ENCODE results near the gene LDHB. TPM values are rescaled to one million over a fixed set of nuclear protein-coding genes. Genes with fewer than 3 reads are reported as not detected.
A peak's percentile ranks its signal among the peaks of the same experiment; 100 is the strongest.
"Not testable (repeated sequence)": the region's sequence is repeated elsewhere in the genome, so short reads cannot be mapped to it uniquely, and the experiment has no call there.

The LDHB gene
- total RNA-seq, 1 donor from 2014 or later: 381 TPM

GRCh38 chr12:21661396-21662093 is 3.9 kb upstream of the LDHB start:
- not testable (repeated sequence) for DNase-seq

DNA sequence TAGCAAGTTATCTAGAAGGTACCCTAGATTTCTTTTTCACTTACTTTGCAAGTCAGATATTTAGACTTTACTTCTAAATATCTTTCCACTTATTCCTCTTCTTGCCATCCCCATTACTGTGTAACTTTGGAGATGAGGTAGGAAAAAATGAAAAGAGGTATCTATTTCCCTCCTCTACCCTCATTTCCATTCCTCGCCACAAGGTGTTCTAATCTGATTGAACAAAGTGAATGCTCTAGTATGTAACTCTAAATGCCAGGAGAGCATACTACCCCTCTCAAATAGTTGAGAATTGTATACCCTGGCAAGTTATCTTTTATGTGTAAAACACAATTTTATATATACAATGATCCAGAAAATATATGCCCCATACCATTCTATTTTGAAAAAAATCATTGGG is 1.7 kb upstream of the LDHB start:
- DNase-seq: no peak

GRCh38 chr12:21656905-21657325 is 727 bp downstream of the LDHB start:
- DNase-seq: peak; percentile 62

GRCh38 chr12:21655591-21655990 is 2.1 kb downstream of the LDHB start:
- DNase-seq: no peak

DNA sequence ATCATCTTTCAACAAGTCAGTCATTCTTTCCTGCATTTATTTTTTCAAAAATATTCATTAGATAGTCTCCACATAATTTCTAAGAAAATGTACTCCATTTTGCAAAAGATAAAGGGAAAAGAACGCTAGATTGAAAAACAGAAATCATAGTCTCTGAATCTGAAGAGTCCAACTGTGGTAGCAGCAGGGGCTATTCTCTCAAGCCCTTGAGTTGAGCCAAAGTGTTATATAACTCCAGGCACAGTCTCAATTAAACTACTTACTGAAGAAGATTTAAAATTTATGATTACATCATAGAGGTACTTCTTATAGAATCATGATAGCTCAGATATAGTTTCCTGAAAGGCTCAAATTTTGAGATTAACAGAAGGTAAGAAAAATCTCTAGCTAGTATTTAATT is 5.8 kb downstream of the LDHB start:
- no peak for DNase-seq

DNA sequence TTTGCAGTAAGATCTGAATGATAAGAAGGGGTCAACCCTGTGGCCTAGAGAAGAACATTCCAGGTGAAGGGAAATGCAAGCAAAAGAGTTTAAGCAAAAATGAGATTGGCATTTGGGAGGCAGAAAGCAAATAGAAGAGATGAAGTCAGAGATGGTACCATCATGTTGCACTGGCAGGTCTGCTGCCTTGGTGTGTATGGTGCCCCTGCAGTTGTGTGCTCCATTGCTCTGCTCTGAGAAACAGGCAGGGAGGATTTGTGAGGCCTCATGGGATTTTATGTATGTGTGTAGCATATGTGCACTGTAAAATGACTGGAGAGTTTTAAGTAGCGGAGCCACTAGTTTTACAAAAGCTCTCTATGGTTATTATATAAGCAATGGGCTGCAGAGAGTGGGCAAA is 6.6 kb downstream of the LDHB start:
- DNase-seq: no peak

- DNase-seq: no peak
These were observed 8.6 kb downstream of the LDHB start for GRCh38 chr12:21649034-21649433.

DNA sequence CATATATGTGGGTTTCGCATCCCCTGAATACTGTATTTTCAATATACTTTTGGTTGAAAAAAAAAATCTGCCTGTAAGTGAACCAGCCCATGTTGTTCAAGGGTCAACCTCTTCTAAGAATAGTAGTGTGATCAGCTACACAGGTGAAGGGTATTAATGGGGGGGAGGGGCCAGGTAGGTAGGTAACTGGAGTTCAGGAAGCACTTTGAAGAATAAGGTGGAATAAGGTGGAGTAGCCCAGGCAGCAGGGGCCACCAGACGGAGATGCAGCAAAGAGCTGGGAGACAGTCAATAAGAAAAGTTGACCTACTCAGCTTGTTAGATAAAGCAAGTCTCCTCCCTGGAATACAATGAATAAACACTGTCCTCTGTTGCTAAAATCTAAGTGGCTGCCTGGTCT is 9.3 kb downstream of the LDHB start:
- DNase-seq: no peak

GRCh38 chr12:21647179-21647578 is 10.5 kb downstream of the LDHB start:
- no peak for DNase-seq

GRCh38 chr12:21645041-21645500 is 12.6 kb downstream of the LDHB start:
- DNase-seq: not testable (repeated sequence)

DNA sequence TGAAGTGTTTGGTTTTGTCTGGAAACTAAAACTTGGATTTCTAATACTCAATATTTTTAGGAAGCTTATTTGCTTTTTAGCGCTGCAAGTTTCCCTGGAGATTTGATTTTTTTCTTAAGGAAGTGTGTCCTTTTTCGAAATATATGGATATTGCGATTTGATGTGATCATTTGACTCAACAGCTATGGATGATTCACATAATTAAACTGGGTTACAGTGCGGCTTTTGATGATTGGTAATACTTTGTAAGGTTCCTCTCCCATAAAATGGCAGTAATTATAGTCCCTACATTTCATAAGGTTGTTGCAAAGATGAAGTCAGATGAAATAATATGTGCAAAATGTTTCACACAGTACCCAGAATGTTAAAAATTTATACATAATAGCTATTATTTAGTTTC is 13.1 kb downstream of the LDHB start:
- no peak for DNase-seq

DNA sequence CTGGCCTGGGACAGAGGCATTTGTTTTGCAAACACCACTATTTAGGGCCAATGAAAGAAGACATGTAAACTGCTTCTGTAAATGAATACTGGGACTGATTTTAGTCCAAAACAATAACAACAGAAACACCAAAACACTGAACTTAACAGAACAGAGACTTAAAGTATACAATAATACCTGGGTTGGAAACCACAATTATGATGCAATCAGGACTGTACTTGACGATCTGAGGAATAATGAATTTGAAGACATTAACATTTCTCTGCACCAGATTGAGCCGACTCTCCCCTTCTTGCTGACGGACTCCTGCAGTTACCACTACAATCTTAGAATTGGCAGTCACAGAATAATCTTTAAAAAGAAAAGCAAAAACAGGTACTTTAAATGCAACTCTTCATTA is 13.9 kb downstream of the LDHB start:
- DNase-seq: no peak

DNA sequence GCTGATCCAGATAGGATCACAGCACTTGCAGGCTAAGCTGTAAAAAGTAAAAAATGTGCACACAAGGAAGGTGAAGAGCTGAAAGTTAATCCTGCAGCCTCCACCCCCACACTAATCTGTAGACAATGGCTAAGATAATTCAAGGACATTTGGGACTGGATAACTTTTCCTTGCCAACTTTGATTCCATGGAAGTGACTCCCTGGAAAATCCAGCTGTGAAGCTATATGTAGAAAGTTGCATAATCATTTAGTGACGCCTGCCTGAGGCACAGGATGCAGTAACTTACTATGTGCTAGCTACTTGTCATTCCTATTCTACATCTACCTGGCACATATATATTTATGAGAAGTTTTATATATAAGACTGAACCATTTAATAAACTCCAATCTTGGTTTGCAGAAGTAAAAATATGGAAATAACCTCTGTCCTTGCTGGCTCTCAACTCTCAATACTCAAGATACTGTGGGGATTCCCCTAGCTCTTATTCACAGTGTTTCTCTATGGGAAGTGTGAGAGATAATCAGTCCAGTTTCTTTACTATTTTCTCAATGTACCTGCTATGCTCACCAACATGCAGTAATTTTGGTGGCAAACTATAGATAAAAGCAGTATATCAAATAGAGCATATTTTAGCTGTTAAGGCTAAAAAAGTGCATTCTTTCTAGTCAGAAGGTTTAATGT is 14.8 kb downstream of the LDHB start:
- DNase-seq: no peak

GRCh38 chr12:21638054-21638891 is 19.4 kb downstream of the LDHB start:
- DNase-seq: no peak

DNA sequence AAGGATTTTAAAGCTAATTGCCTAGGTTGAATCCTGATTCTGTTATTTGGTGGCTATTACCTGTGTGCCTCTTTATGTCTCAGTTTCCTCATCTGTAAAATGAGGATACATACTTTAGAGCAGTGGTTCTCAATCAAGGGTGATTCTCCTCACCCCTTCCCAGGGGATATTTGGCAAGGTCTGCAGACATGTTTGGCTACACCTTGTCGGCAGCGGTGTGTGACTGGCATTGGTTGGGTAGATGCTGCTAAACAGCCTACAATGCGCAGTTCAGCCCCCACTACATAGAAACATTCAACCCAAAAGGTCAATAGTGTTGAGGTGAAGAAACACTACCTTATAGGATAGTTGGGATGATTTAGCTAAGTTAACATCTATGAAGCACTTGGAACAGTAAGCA is 23.4 kb downstream of the LDHB start:
- DNase-seq: no peak

GRCh38 chr12:21631367-21631766 is 26.3 kb downstream of the LDHB start:
- no peak for DNase-seq

- no peak for DNase-seq
These were observed 29.7 kb downstream of the LDHB start for GRCh38 chr12:21627924-21628323.

GRCh38 chr12:21618566-21618965 is 39.1 kb downstream of the LDHB start:
- DNase-seq: no peak

DNA sequence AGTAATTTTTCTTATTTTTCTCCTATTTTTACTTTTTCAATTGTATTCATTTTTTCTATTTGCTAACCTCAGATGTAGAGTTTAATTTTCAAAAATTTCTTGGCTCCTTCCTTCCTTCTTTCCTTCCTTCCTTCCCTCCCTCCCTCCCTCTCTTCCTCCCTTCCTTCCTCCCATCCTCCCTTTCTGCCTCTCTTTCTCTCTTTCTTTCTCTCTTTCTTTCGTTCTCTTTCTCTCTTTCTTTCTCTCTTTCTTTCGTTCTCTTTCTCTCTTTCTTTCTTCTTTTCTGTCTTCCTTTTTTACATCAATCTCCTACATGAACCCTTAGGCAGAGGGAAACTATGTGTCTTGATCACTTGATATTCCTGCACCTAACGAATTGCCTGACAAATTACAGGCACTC is 40.6 kb downstream of the LDHB start:
- no peak for DNase-seq

GRCh38 chr12:21615431-21615830 is 42.2 kb downstream of the LDHB start:
- DNase-seq: no peak

- DNase-seq: no peak
These were observed 43.1 kb downstream of the LDHB start for GRCh38 chr12:21614506-21614905.

DNA sequence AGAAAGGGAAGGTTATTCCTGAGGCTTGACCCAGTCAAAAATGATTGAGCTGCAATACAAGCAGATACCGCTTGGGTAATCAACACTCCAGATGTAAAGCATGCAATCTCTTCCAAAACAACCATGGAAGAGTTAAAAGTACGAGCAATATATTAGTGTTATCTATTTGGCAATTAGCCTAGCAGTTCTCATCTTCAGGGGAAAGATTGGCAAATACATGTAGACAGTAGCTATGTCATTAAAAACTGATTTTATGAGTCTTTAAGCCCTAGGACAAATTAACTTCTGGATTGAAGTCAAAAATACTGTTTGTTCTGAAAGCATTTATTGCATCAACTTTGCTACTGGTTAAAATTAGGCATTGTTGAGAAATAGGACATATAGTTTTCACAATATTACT is 43.7 kb downstream of the LDHB start:
- DNase-seq: no peak

DNA sequence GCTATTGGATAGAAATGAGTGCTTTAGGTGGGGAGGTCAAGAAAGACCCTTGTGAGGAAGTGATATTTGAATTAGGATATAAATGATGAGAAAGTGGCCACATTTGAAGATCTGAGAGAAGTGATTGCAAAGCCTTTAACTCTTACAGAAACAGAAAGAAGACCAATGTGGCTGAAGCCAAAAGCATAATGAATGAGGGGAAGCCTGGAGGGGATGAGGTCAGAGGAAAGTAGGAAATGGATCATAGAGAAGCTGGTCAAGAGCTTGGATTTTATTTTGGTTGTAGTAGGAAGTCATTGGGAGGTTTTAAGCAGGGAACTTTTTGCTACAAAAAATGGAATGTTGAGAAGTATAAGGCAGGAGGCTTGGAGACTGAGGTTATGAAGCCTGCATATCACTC is 49.4 kb downstream of the LDHB start:
- DNase-seq: no peak

All from occipital lobe (tissue), 2 donors.